ENCODE measurements around the gene GAL. TPM values are rescaled to one million over a fixed set of nuclear protein-coding genes. Genes with fewer than 3 reads are reported as not detected.

The GAL gene
- total RNA-seq, 1 donor from 2014 or later, result 3.4 TPM

DNA sequence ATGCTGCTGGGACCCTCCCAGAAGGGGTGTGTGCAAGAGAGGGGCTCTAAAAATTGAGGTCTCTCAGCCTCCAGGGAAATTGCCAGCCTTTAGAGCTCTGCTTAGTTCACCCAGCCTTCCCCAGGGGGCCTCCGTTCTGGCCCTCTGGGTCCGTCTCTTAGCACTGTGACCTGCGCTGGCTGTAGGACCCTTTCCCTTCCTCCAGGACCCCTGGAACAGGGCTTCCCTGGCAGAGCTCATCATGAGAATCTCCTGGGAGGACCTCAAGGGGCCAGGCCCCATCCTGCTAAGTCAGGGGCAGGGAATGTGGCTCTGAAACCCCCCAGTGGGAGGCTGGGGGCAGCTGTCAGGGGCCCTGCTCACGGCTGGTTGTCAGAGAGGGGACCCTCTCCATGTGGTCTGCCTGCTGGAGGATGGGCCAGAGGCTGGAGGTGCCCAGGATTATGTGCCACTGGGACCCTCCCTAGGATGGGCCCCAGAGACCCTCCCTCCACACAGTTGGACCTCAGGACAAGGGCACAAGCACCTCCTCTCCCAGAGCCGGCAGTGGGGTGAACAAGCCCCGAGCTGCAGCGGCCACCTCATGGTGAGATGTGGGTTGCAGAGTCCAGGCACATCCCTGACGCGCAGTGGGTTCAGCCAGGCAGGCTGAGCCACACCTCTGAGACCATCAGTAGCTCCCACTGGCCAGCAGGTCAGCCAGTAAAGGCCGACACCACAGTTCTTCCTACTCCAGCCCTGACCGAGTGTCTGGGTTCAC is 27.1 kb upstream of the GAL start:
- TF ChIP-seq, protein P1, sequence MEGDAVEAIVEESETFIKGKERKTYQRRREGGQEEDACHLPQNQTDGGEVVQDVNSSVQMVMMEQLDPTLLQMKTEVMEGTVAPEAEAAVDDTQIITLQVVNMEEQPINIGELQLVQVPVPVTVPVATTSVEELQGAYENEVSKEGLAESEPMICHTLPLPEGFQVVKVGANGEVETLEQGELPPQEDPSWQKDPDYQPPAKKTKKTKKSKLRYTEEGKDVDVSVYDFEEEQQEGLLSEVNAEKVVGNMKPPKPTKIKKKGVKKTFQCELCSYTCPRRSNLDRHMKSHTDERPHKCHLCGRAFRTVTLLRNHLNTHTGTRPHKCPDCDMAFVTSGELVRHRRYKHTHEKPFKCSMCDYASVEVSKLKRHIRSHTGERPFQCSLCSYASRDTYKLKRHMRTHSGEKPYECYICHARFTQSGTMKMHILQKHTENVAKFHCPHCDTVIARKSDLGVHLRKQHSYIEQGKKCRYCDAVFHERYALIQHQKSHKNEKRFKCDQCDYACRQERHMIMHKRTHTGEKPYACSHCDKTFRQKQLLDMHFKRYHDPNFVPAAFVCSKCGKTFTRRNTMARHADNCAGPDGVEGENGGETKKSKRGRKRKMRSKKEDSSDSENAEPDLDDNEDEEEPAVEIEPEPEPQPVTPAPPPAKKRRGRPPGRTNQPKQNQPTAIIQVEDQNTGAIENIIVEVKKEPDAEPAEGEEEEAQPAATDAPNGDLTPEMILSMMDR (conservative IDR thresholded peaks at IDR 0.05), result no peak
- no peak for DNase-seq (ENCODE audit: extremely low spot score, unreplicated experiment)
- Mint-ChIP-seq H3K36me3 (no peaks in the 10 kb centered on the region), H3K9me3 (peaks cover 9% of the 10 kb centered on the region), H3K4me1 (ENCODE audit: unreplicated experiment) (peaks cover 18% of the 10 kb centered on the region), H3K27me3 (peaks cover 16% of the 10 kb centered on the region), H3K27ac (no peak overlapping the region), H3K4me3 (no peak overlapping the region)

DNA sequence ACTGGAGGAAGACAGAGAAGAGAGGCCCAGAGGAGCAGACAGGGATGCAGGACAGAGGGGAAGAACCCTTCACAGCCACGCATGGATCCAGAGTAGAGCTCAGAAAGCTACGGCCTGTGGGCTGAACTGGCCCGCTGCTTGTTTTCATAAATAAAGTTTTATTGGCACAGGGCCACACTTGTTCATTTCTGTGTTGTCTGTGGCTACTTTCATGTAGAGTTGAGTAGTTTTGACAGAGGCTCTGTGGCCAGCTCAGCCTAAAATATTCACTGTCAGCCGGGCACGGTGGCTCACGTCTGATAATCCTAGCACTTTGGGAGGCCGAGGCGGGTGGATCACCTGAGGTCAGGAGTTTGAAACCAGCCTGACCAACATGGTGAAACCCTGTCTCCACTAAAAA is 26.2 kb upstream of the GAL start:
- no peak overlapping the region for H3K27ac Mint-ChIP-seq
- H3K36me3 Mint-ChIP-seq, result no peaks in the 10 kb centered on the region
- DNase-seq (ENCODE audit: extremely low spot score, unreplicated experiment), result no peak
- peaks cover 21% of the 10 kb centered on the region for H3K4me1 Mint-ChIP-seq (ENCODE audit: unreplicated experiment)
- H3K27me3 Mint-ChIP-seq, result peaks cover 18% of the 10 kb centered on the region
- TF ChIP-seq, protein P1 (conservative IDR thresholded peaks at IDR 0.05), result no peak
- H3K4me3 Mint-ChIP-seq, result no peak overlapping the region
- H3K9me3 Mint-ChIP-seq, result peaks cover 10% of the 10 kb centered on the region

DNA sequence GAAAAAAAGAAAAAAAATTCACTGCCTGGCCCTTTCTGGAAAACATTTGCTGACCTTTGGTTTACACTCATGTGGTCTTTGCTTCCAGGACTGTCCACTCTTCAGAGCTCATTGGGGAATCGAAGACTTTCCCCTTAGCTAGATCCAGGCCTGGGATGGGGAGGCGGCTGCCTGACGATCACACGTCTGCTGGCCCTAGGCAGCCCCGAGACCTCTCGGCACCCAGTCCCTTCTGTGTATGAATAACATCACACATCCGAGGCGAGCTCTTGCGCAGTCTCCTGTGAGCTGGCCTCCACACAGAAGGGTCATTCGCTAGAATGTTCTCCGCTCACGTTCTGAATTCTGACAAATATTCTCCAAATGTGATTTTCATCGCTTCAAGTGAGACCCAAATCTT is 25.7 kb upstream of the GAL start:
- DNase-seq (ENCODE audit: extremely low spot score, unreplicated experiment), result no peak
- Mint-ChIP-seq H3K4me3 (peak overlapping the region; percentile 58), H3K9me3 (peaks cover 10% of the 10 kb centered on the region), H3K36me3 (no peaks in the 10 kb centered on the region), H3K4me1 (ENCODE audit: unreplicated experiment) (peaks cover 21% of the 10 kb centered on the region), H3K27me3 (peaks cover 18% of the 10 kb centered on the region), H3K27ac (peak overlapping the region; percentile 70)
- TF ChIP-seq, protein P1 (conservative IDR thresholded peaks at IDR 0.05), result no peak

DNA sequence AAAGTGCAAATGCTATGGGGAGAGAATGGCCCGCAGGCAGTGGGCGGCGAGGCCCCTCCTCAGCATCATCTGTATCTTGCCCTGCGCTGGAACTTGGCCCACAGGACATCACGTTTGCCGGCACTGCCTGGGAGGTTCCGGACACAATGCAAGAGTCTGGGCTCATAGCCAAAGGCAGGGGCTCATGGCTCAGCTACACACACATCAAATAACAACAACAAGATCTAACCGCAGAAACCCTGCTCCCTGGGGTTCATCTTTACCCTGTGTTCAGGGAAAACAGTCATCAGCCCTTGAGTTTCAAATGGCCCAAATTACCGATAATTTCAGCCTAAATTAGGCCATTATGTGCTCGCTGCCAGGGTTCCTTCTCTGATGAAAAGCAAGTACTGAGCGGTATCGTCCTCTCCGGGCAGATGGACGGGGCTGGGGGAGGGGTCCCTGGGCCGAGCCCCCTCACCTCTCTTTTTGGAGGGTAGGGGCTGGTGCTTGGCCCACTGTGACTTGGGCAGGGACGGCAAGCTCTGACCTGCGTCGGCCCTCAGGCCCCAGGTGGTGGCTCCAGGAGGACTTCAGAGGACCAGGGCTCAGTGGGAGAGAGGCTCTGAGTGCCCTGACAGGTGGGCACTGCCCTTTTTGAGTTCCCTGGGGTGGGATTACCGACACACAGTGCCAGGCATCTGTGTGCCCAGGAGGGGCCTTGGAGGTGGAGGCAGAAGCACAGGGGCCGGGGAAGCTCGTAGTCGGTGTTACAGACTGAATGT is 25.0 kb upstream of the GAL start:
- peaks cover 18% of the 10 kb centered on the region for H3K27me3 Mint-ChIP-seq
- peaks cover 10% of the 10 kb centered on the region for H3K9me3 Mint-ChIP-seq
- TF ChIP-seq, protein P1 (conservative IDR thresholded peaks at IDR 0.05), result no peak
- peaks cover 21% of the 10 kb centered on the region for H3K4me1 Mint-ChIP-seq (ENCODE audit: unreplicated experiment)
- H3K4me3 Mint-ChIP-seq, result peak overlapping the region; percentile 58
- H3K36me3 Mint-ChIP-seq, result no peaks in the 10 kb centered on the region
- peak overlapping the region; percentile 70 for H3K27ac Mint-ChIP-seq
- DNase-seq (ENCODE audit: extremely low spot score, unreplicated experiment), result no peak

DNA sequence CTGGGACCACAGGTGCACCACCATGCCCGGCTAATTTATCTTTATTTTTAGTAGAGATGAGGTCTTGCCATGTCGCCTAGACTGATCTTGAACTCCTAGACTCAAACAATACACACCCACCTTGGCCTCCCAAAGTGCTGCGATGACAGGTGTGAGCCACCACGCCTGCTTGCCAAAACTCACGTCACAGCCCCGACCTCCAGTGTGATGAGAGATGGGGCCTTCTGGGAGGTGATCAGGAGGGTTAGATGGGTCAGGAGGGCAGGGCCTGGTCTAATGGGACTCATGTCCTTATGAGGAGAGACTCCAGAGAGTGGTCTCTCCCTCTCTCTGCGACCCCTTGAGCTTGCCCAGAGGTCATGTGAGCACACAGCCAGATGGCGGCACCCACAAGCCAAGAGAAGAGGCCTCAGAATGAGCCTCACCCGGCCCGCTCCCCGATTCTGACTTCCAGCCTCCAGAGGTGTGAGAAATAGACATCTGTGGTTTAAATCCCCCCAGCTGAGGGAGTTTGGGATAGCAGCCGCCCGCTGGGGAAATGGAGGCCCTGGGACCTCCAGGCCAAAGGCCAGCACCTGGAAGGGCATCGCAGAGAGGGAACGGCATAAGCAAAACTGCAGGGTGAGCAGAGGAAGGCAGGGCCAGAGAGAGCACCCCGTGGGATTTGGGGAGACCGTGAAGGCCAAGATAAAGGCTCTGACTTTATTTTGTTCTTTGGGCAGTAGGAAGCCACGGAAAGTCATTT is 24.1 kb upstream of the GAL start:
- peaks cover 21% of the 10 kb centered on the region for H3K4me1 Mint-ChIP-seq (ENCODE audit: unreplicated experiment)
- H3K4me3 Mint-ChIP-seq, result no peak overlapping the region
- peaks cover 17% of the 10 kb centered on the region for H3K27me3 Mint-ChIP-seq
- DNase-seq (ENCODE audit: extremely low spot score, unreplicated experiment), result no peak
- TF ChIP-seq, protein P1 (conservative IDR thresholded peaks at IDR 0.05), result no peak
- H3K27ac Mint-ChIP-seq, result no peak overlapping the region
- H3K9me3 Mint-ChIP-seq, result peaks cover 8% of the 10 kb centered on the region
- H3K36me3 Mint-ChIP-seq, result no peaks in the 10 kb centered on the region

Measured in type B pancreatic cell (in vitro differentiated cells).